ENCODE results near the gene ANKMY1.
A peak's percentile ranks its signal among the peaks of the same experiment; 100 is the strongest.

GRCh38 chr2:240560480-240561324, 2.9 kb upstream of the ANKMY1 start:
- TF ChIP-seq CTCF (IDR thresholded peaks at IDR 0.05 in 8 of 11, conservative IDR thresholded peaks at IDR 0.05 in 3 of 11), result peak in 10 of 11 experiments; percentile 1 to 75 (median 56)
- TF ChIP-seq POLR2AphosphoS5 (IDR thresholded peaks at IDR 0.05), result peak; percentile 96 to 98 (median 96)
- peak in 2 of 3 donors; percentile 29 to 91 for TF ChIP-seq POLR2A (IDR thresholded peaks at IDR 0.05)

Measured in spleen (tissue), 7 donors.